Vagina (tissue), 2 donors: ENCODE measurements around the gene VMO1.

Experiments used
- POLR2AphosphoS5 ChIP-seq, 2 donors: sonication (generic); formaldehyde crosslinking; IDR thresholded peaks; one replicate each; pipeline ENCODE4 v1.9.0; 2017; ENCODE audit warnings: antibody characterized with exemption in 2 of 2, mild to moderate bottlenecking in 2 of 2, low read depth in 1 of 2; ENCODE audit not compliant: insufficient read depth in 1 of 2
- TF ChIP-seq, protein P1 (sequence below), 3 experiments: fragments of 450-650 bp in 2 of 3; fragments of 200-600 bp in 1 of 3; sonication (generic) in 1 of 3; IDR thresholded peaks; one replicate each; pipeline ENCODE4 v1.5.1; 2017 to 2019; ENCODE audit warnings: antibody characterized with exemption in 3 of 3, mild to moderate bottlenecking in 2 of 3, moderate library complexity in 2 of 3

DNA sequence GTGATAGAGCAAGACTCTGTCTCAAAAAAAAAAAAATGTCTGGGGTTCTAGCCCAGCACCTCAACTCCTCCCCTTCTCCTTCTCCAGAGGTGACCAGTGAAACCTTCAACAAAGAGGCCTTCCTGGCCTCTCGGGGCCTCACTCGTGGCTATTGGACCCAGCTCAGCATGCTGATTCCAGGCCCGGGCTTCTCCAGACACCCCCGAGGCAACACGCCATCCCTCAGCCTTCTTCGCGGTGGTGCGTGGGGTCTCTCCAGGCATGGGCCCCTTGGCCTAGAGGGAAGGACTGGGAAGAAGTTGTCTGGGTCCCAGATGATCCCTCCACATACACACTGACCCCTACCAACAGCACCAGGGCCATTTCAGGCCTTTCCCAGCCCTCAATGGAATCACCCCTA is 42.9 kb downstream of the VMO1 start:
- TF ChIP-seq, protein P1, sequence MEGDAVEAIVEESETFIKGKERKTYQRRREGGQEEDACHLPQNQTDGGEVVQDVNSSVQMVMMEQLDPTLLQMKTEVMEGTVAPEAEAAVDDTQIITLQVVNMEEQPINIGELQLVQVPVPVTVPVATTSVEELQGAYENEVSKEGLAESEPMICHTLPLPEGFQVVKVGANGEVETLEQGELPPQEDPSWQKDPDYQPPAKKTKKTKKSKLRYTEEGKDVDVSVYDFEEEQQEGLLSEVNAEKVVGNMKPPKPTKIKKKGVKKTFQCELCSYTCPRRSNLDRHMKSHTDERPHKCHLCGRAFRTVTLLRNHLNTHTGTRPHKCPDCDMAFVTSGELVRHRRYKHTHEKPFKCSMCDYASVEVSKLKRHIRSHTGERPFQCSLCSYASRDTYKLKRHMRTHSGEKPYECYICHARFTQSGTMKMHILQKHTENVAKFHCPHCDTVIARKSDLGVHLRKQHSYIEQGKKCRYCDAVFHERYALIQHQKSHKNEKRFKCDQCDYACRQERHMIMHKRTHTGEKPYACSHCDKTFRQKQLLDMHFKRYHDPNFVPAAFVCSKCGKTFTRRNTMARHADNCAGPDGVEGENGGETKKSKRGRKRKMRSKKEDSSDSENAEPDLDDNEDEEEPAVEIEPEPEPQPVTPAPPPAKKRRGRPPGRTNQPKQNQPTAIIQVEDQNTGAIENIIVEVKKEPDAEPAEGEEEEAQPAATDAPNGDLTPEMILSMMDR (IDR thresholded peaks at IDR 0.05) = no peak
- TF ChIP-seq POLR2AphosphoS5 (IDR thresholded peaks at IDR 0.05; ENCODE audit: insufficient read depth in 1 of 2, low read depth in 1 of 2) = no peak
